ENCODE measurements around the gene SLC9C2.
"Not testable (repeated sequence)": the region's sequence is repeated elsewhere in the genome, so short reads cannot be mapped to it uniquely, and the experiment has no call there.

SLC9C2 gene

GRCh38 chr1:173525926-173526325, 76.9 kb downstream of the SLC9C2 start:
- no peak for DNase-seq (ENCODE audit: low spot score)

- DNase-seq (ENCODE audit: low spot score), result no peak
Measured at GRCh38 chr1:173523329-173523728, 79.5 kb downstream of the SLC9C2 start.

DNA sequence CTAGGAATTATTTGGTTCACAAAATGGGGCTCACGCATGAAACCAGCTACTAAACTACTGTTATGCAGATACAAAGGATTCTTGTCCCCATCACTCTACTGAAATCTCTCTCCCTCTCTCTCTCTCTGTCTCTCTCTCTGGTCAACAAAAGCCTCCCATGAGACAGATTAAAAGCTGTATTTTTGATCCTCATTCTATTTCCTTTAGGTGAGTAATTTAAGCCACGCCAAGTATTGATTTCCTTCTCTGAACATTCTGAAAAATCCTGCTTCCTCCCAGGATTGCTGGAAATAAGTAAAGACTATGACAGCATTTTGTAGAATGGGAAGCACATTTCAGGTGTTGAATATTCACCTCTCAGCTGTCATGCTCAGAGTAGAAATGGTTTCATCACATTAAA, 82.1 kb downstream of the SLC9C2 start:
- DNase-seq (ENCODE audit: low spot score), result no peak

- not testable (repeated sequence) for DNase-seq (ENCODE audit: low spot score)
Measured at GRCh38 chr1:173514503-173514902, 88.4 kb downstream of the SLC9C2 start.

- DNase-seq (ENCODE audit: low spot score), result no peak
Measured at GRCh38 chr1:173509797-173510196, 93.1 kb downstream of the SLC9C2 start.

DNA sequence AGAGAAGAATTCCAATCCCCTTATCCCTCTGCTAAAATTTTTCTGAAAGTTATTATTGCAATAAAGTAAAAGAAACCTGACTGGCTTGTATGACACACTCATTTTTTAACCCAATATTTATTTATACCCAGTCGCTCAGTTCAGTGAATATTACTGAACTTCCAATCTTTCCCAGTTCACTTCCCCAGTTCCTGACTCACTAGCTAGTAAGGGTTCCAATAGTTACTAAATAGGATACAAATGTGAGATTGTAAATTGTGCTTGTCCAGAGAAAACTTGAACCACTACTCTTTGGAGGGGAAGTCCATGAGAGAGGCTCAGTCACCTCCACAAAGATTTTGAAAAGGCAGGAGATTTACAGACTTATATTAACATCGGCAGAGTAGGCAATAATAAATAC, 94.3 kb downstream of the SLC9C2 start:
- DNase-seq (ENCODE audit: low spot score), result no peak

DNA sequence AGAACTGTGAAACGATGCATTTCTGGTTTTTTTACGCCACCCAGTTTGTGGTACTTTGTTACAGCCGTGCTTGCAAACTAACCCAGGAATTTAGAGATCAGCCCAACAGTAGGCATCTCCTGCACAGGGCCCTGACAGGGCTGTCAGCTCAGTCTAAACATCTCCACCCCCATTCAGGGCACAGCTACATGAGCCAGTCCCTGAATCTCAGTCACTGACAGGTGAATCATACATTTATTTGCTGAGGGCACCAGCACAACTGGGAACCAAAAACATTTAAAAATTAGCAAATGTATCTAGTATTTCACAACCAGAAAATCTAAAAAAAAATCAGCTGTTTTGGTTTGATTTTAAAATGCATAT, 95.0 kb downstream of the SLC9C2 start:
- DNase-seq (ENCODE audit: low spot score), result no peak

DNA sequence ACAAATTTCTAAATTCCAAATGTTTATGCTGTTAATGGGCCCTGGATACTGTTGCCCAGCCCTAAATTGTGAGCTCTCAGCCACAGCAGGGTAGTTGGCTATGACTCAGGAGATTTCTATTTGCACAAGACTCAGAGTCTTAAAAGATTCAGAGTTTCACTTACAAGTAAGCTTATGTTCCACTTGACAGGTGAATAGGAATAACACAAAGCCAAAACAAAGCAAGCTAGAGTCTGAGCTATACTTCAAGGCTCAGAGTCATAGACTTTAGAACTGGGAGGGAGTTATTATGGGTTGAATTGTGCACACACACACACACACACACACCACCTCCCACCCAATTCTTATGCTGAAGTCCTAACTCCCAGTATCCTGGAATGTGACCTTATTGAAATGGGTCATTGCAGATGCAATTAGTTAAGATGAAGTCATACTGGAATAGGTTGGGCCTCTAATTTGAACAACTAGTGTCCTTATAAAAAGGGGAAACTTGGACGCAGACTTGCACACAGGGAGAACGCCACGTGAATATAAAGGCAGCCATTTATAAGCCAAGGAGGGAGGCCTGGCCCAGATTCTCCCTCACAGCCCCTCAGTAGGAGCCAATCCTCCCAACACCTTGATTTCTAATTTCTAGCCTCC, 95.5 kb downstream of the SLC9C2 start:
- peak; percentile 33 for DNase-seq (ENCODE audit: low spot score)

- peak; percentile 26 for DNase-seq (ENCODE audit: low spot score)
Measured at GRCh38 chr1:173506437-173506836, 96.4 kb downstream of the SLC9C2 start.

DNA sequence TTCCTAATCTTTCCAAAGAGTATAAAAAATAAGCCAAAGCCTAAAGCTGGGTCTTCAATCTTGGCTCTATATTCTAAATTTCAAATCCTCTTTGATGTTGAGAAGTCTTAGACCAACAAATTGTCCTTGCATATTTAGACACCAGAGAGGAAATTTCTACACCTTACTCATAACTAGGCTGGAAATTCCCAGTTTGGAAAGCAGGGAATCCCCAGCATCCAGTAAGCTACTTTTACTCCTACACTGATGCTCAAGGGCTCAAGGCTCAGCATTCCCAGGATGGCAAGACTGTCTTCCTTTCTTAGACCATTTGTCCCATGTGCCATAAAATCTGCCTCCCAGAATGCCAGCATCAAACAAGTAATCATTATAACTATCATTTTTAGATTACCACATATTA, 97.5 kb downstream of the SLC9C2 start:
- no peak for DNase-seq (ENCODE audit: low spot score)

DNA sequence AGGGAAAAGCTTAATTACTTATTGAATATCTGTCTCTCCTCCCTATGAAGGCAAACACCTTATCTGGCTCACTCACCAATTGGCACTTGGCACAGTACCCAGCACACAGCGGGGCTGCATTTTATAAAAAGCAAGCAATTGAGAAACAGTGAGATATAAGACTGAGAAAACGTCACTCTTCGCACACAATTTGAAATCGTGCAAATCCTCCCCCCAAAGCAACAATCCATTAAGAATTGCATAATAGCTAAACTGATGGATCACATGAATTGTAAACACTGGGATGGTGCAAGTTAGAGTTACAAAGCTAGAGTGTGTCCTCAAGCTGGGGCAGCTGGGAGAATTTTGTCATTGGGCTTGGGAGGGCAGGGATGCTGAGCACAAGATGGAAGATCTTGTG, 98.6 kb downstream of the SLC9C2 start:
- DNase-seq (ENCODE audit: low spot score), result no peak

- DNase-seq (ENCODE audit: low spot score), result no peak
Measured at GRCh38 chr1:173503391-173503790, 99.5 kb downstream of the SLC9C2 start.

DNA sequence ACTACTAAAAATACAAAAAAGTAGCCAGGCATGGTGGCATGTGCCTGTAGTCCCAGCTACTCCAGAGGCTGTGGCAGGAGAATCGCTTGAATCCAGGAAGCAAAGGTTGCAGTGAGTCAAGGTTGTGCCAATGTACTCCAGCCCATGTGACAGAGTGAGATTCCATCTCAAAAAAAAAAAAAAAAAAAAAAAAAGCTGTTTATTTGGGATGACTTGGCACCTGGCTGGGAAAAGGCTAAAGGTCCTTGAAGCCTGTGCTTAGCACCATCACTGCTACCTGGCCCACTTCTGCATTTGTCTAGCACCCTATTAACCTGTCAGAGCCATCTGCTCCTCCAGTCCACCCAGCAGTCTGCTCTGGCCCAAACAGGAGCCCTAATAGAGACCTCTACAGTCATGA, 100.8 kb downstream of the SLC9C2 start:
- DNase-seq (ENCODE audit: low spot score), result no peak

- DNase-seq (ENCODE audit: low spot score), result no peak
Measured at GRCh38 chr1:173499729-173500128, 103.1 kb downstream of the SLC9C2 start.

DNA sequence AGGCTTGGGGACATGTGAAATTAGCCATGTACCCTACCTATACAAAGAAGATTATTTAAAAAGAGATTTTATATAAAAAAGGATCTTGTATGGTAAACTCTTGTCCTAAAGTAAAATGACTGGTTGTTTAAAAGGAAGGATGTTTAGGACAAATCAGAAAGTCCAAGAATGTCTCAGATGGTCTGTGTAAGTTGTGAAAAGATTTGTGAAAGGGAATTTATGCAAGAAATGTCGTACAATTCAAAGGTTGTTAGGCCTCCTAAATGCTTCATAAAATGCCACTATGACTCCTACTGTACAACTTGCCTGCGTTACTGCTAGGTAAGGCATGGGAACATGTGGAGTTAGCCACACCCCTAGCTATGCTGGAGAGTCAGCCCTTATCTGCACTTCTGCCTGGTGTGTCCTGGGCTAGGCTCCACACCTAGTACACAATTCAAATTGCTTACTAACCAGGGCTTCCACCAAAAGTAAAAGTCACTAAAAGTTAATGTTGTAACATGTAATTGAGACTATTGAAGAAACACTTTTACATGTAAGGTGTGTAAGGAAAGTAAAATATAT, 106.0 kb downstream of the SLC9C2 start:
- no peak for DNase-seq (ENCODE audit: low spot score)

DNA sequence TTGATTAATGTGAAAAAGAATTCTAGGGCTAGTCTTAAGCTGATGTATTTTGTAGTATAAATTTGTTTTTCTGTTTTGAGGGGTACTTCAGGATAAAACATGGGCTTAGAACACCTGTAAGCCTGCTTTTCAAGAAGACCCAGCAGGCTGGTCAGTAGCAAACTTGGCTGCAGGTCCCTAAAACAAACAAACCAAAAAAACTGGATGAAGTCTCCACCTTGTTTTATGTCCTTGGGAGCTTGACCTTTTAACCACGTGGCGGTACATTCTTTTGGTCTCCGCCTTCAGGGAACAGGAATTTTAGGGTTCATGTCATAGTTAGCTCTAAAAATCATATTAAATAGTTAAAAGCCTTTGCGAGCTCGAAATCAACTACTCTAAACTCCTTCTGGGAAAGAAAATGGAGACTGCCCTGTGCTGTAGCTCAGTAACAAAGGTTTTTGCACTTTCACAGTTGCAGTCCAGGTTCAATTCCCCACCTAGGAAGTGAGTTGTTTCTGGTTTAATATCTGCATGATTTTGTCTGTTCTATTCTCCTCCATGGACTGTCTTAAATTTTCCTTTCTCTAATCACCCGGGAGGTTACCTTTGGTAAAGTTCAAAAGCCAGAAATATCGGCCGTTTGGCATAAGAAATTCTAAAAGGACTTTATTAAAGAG, 107.1 kb downstream of the SLC9C2 start:
- DNase-seq (ENCODE audit: low spot score), result no peak

GRCh38 chr1:173493125-173493524, 109.7 kb downstream of the SLC9C2 start:
- DNase-seq (ENCODE audit: low spot score), result not testable (repeated sequence)

- DNase-seq (ENCODE audit: low spot score), result no peak
Measured at GRCh38 chr1:173491508-173491907, 111.4 kb downstream of the SLC9C2 start.

- DNase-seq (ENCODE audit: low spot score), result no peak
Measured at GRCh38 chr1:173489929-173490328, 112.9 kb downstream of the SLC9C2 start.

- DNase-seq (ENCODE audit: low spot score), result peak; percentile 27
Measured at GRCh38 chr1:173489149-173489600, 113.7 kb downstream of the SLC9C2 start.

DNA sequence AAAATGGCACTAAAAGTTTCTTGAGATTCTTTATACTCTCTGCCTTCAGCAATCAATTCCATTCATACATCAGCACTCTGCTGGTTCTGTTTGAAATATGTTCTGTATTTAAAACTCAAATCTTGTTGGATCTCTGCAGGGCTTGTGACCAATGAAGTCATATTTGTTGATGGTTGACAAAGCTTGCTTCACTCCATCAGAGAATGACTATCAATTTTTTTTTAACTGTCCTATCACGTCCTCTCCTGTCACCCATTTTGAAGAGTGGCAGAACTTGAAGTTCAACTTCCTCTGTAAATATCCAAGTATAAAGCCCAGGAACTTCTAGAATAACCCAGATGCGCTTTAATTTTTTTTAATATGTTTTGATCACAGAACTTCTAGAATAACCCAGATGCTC, 114.9 kb downstream of the SLC9C2 start:
- DNase-seq (ENCODE audit: low spot score), result no peak

- DNase-seq (ENCODE audit: low spot score), result no peak
Measured at GRCh38 chr1:173485401-173485800, 117.5 kb downstream of the SLC9C2 start.

DNA sequence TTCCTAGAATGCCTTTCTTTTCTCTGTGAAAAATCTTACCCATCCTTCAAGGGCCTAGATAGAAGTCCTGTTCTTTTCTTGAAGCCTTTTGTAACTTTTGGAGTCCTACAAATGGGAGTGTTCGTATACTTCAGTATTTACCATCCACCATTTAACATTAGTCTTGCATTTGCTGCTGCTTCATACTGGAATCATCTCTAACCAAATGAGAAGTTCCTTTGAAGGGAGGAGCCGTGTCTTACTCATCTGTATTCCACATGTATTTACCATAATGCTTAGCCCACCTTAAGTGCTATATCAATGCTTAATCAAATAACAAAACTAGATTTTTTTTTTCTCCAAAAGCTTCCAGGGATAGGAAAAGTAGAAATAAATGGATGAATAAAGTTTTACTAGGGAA, 118.6 kb downstream of the SLC9C2 start:
- DNase-seq (ENCODE audit: low spot score), result no peak

- no peak for DNase-seq (ENCODE audit: low spot score)
Measured at GRCh38 chr1:173482683-173483082, 120.2 kb downstream of the SLC9C2 start.
